Smooth muscle cell (in vitro differentiated cells): Measurements from ENCODE around the gene RSPO3. TPM values are rescaled to one million over a fixed set of nuclear protein-coding genes. Genes with fewer than 3 reads are reported as not detected.
A peak's percentile ranks its signal among the peaks of the same experiment; 100 is the strongest.

Experiments used
- DNase-seq: peaks from one replicate; lab custom pipeline; 2025; ENCODE audit not compliant: unreplicated experiment; lab: John Stamatoyannopoulos, UW
- H2AFZ ChIP-seq: fragments of 200-600 bp; sonication (generic); 2 replicates; pipeline ENCODE4 v1.6.0; 2016; ENCODE audit warnings: antibody characterized with exemption, low read depth, mild to moderate bottlenecking
- H3F3A ChIP-seq: fragments of 200-600 bp; sonication (generic); 2 replicates; pipeline ENCODE4 v1.6.0; 2017; ENCODE audit warnings: antibody characterized with exemption, low read depth
- H3K27ac ChIP-seq: fragments of 200-600 bp; sonication (generic); 2 replicates; pipeline ENCODE4 v1.5.1; 2016; ENCODE audit warnings: low read depth, mild to moderate bottlenecking
- H3K27me3 ChIP-seq: fragments of 200-600 bp; sonication (generic); 2 replicates; pipeline ENCODE4 v1.6.1; 2016; ENCODE audit warnings: low read depth, mild to moderate bottlenecking
- H3K36me3 ChIP-seq: fragments of 200-600 bp; sonication (generic); 2 replicates; pipeline ENCODE4 v1.5.1; 2016; ENCODE audit warnings: low read depth
- H3K4me1 ChIP-seq: fragments of 200-600 bp; sonication (generic); 2 replicates; pipeline ENCODE4 v1.5.1; 2016; ENCODE audit warnings: low read depth
- H3K4me2 ChIP-seq: fragments of 200-600 bp; sonication (generic); 2 replicates; pipeline ENCODE4 v1.6.0; 2016; ENCODE audit warnings: mild to moderate bottlenecking
- H3K4me3 ChIP-seq: fragments of 200-600 bp; sonication (generic); 2 replicates; pipeline ENCODE4 v1.5.1; 2016; ENCODE audit warnings: mild to moderate bottlenecking
- H3K79me2 ChIP-seq: fragments of 200-600 bp; sonication (generic); 2 replicates; pipeline ENCODE4 v1.6.0; 2016; ENCODE audit warnings: low read depth, mild to moderate bottlenecking
- H3K9ac ChIP-seq: fragments of 200-600 bp; sonication (generic); 2 replicates; pipeline ENCODE4 v1.6.0; 2016; ENCODE audit warnings: low read depth
- H3K9me3 ChIP-seq: fragments of 200-600 bp; sonication (generic); replicated peaks from 2 replicates; pipeline ENCODE4 v1.5.1; 2016; ENCODE audit warnings: low read depth
- H4K20me1 ChIP-seq: fragments of 200-600 bp; sonication (generic); 2 replicates; pipeline ENCODE4 v1.6.0; 2016; ENCODE audit warnings: low read depth
- WGBS: methylation state at CpG from one replicate; pipeline ENCODE4 v1.1.7; 2016; ENCODE audit warnings: low lambda C conversion rate; 5-methylcytosine and 5-hydroxymethylcytosine counted together
- polyA plus RNA-seq: library from polyadenylated mRNA; unstranded; fragments of >200 nt; fragmentation: Nextera tagmentation; extraction: Ambion mirVana; gene quantifications from 2 replicates; pipeline ENCODE4 v1.2.1, GENCODE V29; 2016
- total RNA-seq: library from RNA; depleted of rRNA; stranded (reverse); fragments of >200 nt; gene quantifications from 2 replicates; pipeline ENCODE4 v1.2.3, GENCODE V29; 2014
- TF ChIP-seq, protein P1 (sequence below): fragments of 200-600 bp; sonication (generic); IDR thresholded peaks from 2 replicates; pipeline ENCODE4 v1.5.1; 2017; ENCODE audit warnings: borderline replicate concordance, mild to moderate bottlenecking, antibody characterized with exemption; ENCODE audit not compliant: insufficient read depth, poor library complexity, severe bottlenecking

RSPO3 gene
- total and polyA plus RNA-seq, 2 experiments from 2014 or later = 28.8 to 70.1 TPM

DNA sequence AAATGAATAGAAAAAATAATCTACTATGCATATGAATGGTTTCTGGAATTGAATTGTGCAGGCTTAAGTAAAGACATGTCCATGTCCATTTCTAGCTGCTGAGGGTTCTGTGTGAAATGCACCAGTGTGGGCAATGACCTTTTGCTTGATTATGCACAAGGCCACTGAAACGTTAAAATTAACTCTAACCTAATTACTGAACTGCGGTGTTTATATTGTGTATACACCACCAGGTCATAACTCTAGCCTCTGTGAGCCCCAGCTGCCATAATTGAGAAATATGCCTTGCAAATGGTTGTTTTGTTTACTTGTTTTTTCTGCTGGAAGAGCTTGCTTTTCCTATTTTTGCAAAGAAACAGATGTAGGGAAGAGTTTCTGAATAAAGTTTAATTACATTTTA is 46.1 kb downstream of the RSPO3 start:
- H4K20me1 ChIP-seq = no peaks in the 10 kb centered on the region
- no peaks in the 10 kb centered on the region for H3K79me2 ChIP-seq
- TF ChIP-seq, protein P1, sequence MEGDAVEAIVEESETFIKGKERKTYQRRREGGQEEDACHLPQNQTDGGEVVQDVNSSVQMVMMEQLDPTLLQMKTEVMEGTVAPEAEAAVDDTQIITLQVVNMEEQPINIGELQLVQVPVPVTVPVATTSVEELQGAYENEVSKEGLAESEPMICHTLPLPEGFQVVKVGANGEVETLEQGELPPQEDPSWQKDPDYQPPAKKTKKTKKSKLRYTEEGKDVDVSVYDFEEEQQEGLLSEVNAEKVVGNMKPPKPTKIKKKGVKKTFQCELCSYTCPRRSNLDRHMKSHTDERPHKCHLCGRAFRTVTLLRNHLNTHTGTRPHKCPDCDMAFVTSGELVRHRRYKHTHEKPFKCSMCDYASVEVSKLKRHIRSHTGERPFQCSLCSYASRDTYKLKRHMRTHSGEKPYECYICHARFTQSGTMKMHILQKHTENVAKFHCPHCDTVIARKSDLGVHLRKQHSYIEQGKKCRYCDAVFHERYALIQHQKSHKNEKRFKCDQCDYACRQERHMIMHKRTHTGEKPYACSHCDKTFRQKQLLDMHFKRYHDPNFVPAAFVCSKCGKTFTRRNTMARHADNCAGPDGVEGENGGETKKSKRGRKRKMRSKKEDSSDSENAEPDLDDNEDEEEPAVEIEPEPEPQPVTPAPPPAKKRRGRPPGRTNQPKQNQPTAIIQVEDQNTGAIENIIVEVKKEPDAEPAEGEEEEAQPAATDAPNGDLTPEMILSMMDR = no peak
- 65% methylated on average over 2 of the region's 2 CpGs for WGBS
- no peak overlapping the region for H3K4me2 ChIP-seq
- H3K36me3 ChIP-seq = peaks cover 16% of the 10 kb centered on the region
- no peak overlapping the region for H3K4me3 ChIP-seq
- H3K4me1 ChIP-seq = no peaks in the 10 kb centered on the region
- H3K27me3 ChIP-seq = no peaks in the 10 kb centered on the region
- H3K27ac ChIP-seq = no peak overlapping the region
- H3F3A ChIP-seq = no peaks in the 10 kb centered on the region
- no peaks in the 10 kb centered on the region for H3K9me3 ChIP-seq
- no peak overlapping the region for H3K9ac ChIP-seq
- no peak for DNase-seq
- no peak overlapping the region for H2AFZ ChIP-seq

DNA sequence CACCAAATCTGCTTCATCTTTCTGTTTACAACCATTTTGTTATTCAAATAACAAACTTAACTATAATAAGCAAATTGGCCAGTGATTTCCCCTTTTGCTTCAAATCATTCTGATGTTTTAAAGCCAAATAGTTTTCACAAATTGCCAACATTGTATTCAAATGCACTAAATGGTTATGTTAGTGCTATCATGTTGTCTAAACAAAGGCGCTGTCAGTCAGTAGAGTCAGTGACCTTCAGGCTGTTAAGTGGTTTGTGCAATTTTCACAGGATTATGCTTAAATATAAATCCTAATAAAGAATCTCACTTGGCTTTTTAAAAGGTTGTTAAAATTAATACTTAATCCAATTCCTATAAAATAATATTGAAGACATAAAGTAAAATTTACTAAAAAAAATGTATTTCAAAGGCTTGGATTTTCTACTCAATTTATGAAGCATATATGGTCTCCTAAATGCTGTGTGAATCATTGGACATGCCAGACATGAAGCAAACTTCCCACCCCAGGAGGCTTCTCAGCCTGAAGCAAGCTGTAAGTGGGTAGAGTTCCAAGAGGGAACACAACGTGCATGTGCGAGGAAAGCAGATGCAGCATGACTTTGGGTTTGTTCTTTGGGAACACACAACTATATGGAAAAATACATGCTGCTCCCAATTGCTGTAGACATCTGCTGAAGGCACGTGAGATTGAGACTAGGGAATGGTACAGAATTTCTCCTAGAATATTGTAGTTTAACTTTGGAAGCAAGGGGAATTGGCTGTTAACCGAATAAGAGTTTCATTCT is 54.9 kb downstream of the RSPO3 start:
- Histone ChIP-seq H3K4me2 (peak overlapping the region; percentile 50), H3K9me3 (no peaks in the 10 kb centered on the region), H3K36me3 (no peaks in the 10 kb centered on the region), H3K27me3 (no peaks in the 10 kb centered on the region), H3K27ac (peak overlapping the region; percentile 40), H3F3A (peaks cover 6% of the 10 kb centered on the region), H3K79me2 (no peaks in the 10 kb centered on the region), H3K9ac (no peak overlapping the region), H3K4me3 (no peak overlapping the region), H2AFZ (no peak overlapping the region), H3K4me1 (peaks cover 39% of the 10 kb centered on the region), H4K20me1 (no peaks in the 10 kb centered on the region)
- TF ChIP-seq, protein P1 = no peak
- no peak for DNase-seq
- WGBS = 77% methylated on average over 5 of the region's 5 CpGs

DNA sequence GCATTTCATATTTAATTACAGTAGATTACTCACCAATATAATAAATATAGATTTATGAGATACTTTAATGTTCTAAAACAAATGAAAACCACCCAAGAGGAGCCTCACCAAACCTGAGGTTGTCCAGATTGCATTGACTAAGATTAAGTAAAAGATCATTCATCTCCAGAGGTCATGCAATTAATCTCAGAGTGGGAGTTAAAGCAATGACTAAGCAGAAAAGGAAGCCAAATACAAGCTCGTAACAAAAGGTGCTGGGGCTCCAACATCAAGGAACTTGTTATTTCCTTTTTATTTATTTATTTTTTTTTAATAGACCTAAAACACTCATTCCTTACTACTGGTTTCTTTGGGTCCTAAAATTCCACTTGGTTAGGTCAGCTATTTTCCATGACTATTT is 57.7 kb downstream of the RSPO3 start:
- Histone ChIP-seq H3K4me1 (peaks cover 48% of the 10 kb centered on the region), H3F3A (peaks cover 6% of the 10 kb centered on the region), H3K27ac (peak overlapping the region; percentile 90), H3K4me2 (peak overlapping the region; percentile 77), H3K9me3 (no peaks in the 10 kb centered on the region), H3K79me2 (no peaks in the 10 kb centered on the region), H2AFZ (no peak overlapping the region), H3K36me3 (no peaks in the 10 kb centered on the region), H3K4me3 (no peak overlapping the region), H4K20me1 (no peaks in the 10 kb centered on the region), H3K27me3 (no peaks in the 10 kb centered on the region), H3K9ac (peak overlapping the region; percentile 26)
- no peak for DNase-seq
- TF ChIP-seq, protein P1 = no peak
- WGBS = 9% methylated on average over 1 of the region's 1 CpG
